Keratinocyte (primary cell): ENCODE results near the gene ATP8A2.

Experiments used
- CTCF ChIP-seq, 3 experiments: IDR thresholded peaks in 1 of 3; conservative IDR thresholded peaks in 1 of 3; optimal IDR thresholded peaks in 1 of 3; 2 replicates in 2 of 3; 3 replicates in 1 of 3; pipeline versions ENCODE3 to v1.5.1; 2011; ENCODE audit warnings: low read length in 3 of 3, mild to moderate bottlenecking in 3 of 3, moderate library complexity in 2 of 3, control low read depth in 1 of 3, inconsistent platforms in 1 of 3; ENCODE audit not compliant: insufficient read depth in 2 of 3; ENCODE audit errors: extremely low read depth in 1 of 3
- EZH2 ChIP-seq: IDR thresholded peaks from one replicate; pipeline ENCODE4 v1.6.1; 2012; ENCODE audit warnings: inconsistent platforms, mild to moderate bottlenecking, low read length, moderate library complexity

GRCh38 chr13:25904830-25905229 is 533.1 kb downstream of the ATP8A2 start:
- no peak for TF ChIP-seq CTCF (optimal IDR thresholded peaks at IDR 0.05 in 1 of 3, IDR thresholded peaks at IDR 0.05 in 1 of 3, conservative IDR thresholded peaks at IDR 0.05 in 1 of 3; ENCODE audit: extremely low read depth in 1 of 3, insufficient read depth in 2 of 3, low read length in 3 of 3)
- no peak for TF ChIP-seq EZH2
